Endothelial cell of umbilical vein (primary cell): ENCODE measurements around the gene PDCD7. TPM values are rescaled to one million over a fixed set of nuclear protein-coding genes. Genes with fewer than 3 reads are reported as not detected.

ENCODE experiments used
- BruUV-seq: library from RNA; stranded (reverse); fragments of 400-500 nt; replicated peaks from 2 replicates; lab custom pipeline; 2021; lab: Mats Ljungman, UMichigan
- CTCF ChIA-PET: fragments of 300-600, 350-600 bp; sonication (Branson Sonifier 250); formaldehyde crosslinking; loops from one replicate; lab custom pipeline; 2021; ENCODE audit warnings: antibody characterized with exemption, inconsistent platforms; lab: Charles Lee
- POLR2A ChIA-PET: fragments of 300-600, 350-600 bp; sonication (Branson Sonifier 250); formaldehyde crosslinking; loops from one replicate; lab custom pipeline; 2021; ENCODE audit warnings: antibody characterized with exemption, inconsistent platforms; lab: Charles Lee
- DNase-seq: peaks from one replicate; pipeline ENCODE4 v3.0.0-alpha.2; 2011; ENCODE audit warnings: low read depth, low spot score
- FAIRE-seq: peaks from 2 replicates; lab custom pipeline; 2011; peaks lifted over from hg19 to GRCh38; lab: Jason Lieb, UNC
- H2AFZ ChIP-seq: 2 replicates; pipeline ENCODE4 v1.6.0; 2012; ENCODE audit warnings: low read depth, low read length, control low read depth, inconsistent platforms
- H3K27ac ChIP-seq: 2 replicates; pipeline ENCODE4 v1.5.1; 2011; ENCODE audit warnings: low read depth, mild to moderate bottlenecking, control low read depth, low read length, moderate library complexity; ENCODE audit not compliant: insufficient read depth
- H3K27me3 ChIP-seq, 2 experiments: 2 replicates each; pipeline versions ENCODE4 v1.6.0 to v1.6.1; 2011; ENCODE audit warnings: low read length in 2 of 2, mixed read lengths in 1 of 2; ENCODE audit not compliant: control insufficient read depth in 2 of 2, insufficient read depth in 2 of 2
- H3K36me3 ChIP-seq, 2 experiments: 2 replicates in 1 of 2; 3 replicates in 1 of 2; pipeline ENCODE4 v1.5.1; 2011; ENCODE audit warnings: low read length in 2 of 2, mild to moderate bottlenecking in 1 of 2, moderate library complexity in 1 of 2; ENCODE audit not compliant: control insufficient read depth in 2 of 2, insufficient read depth in 2 of 2; ENCODE audit errors: extremely low read depth in 1 of 2
- H3K4me1 ChIP-seq: 3 replicates; pipeline ENCODE4 v1.5.1; 2011; ENCODE audit warnings: mild to moderate bottlenecking, low read length; ENCODE audit not compliant: control insufficient read depth, insufficient read depth; ENCODE audit errors: extremely low read depth
- H3K4me2 ChIP-seq: 2 replicates; pipeline ENCODE4 v1.6.1; 2011; ENCODE audit warnings: low read length, control low read depth, mixed read lengths; ENCODE audit not compliant: insufficient read depth
- H3K4me3 ChIP-seq, 3 experiments: fragments of 200-600 bp in 1 of 3; sonication (generic), shearing (Covaris generic) in 1 of 3; replicated peaks in 1 of 3; 2 replicates each; pipeline ENCODE4 v1.5.1; 2011 to 2016; ENCODE audit warnings: control low read depth in 3 of 3, low read length in 3 of 3, mild to moderate bottlenecking in 2 of 3, inconsistent platforms in 1 of 3, low read depth in 1 of 3, moderate library complexity in 1 of 3; ENCODE audit not compliant: insufficient read depth in 1 of 3
- H3K79me2 ChIP-seq: 2 replicates; pipeline ENCODE4 v1.6.0; 2012; ENCODE audit warnings: low read length, inconsistent platforms; ENCODE audit not compliant: control insufficient read depth, insufficient read depth
- H3K9ac ChIP-seq: replicated peaks from 2 replicates; pipeline ENCODE3; 2011; ENCODE audit warnings: low read length, control low read depth; ENCODE audit not compliant: insufficient read depth; ENCODE audit errors: extremely low read depth
- H3K9me1 ChIP-seq: replicated peaks from 3 replicates; pipeline ENCODE4 v1.6.0; 2011; ENCODE audit warnings: mild to moderate bottlenecking, low read length; ENCODE audit not compliant: control insufficient read depth, insufficient read depth; ENCODE audit errors: extremely low read depth
- H3K9me3 ChIP-seq: replicated peaks from 2 replicates; pipeline ENCODE4 v1.5.1; 2012; ENCODE audit warnings: low read length, inconsistent platforms; ENCODE audit not compliant: control insufficient read depth, insufficient read depth
- H4K20me1 ChIP-seq: replicated peaks from 2 replicates; pipeline ENCODE3; 2011; ENCODE audit warnings: mild to moderate bottlenecking, low read length; ENCODE audit not compliant: control insufficient read depth, insufficient read depth; ENCODE audit errors: extremely low read depth
- CTCF ChIP-seq, 2 donors: IDR thresholded peaks; 1 replicate in 1 of 2; 2 replicates in 1 of 2; pipeline ENCODE4 v1.5.1; 2011; ENCODE audit warnings: low read length in 2 of 2, mild to moderate bottlenecking in 2 of 2, moderate library complexity in 2 of 2, control low read depth in 1 of 2, inconsistent platforms in 1 of 2, low read depth in 1 of 2; ENCODE audit not compliant: insufficient read depth in 1 of 2; ENCODE audit errors: extremely low read depth in 1 of 2
- EZH2 ChIP-seq: IDR thresholded peaks from 2 replicates; pipeline ENCODE4 v1.6.1; 2012; ENCODE audit warnings: borderline replicate concordance, low read depth, mild to moderate bottlenecking, moderate library complexity, low read length, inconsistent platforms; ENCODE audit not compliant: severe bottlenecking
- FOS ChIP-seq: IDR thresholded peaks from 2 replicates; pipeline ENCODE4 v1.6.1; 2011; ENCODE audit warnings: mild to moderate bottlenecking, low read length, moderate library complexity, borderline replicate concordance; ENCODE audit not compliant: insufficient read depth
- GATA2 ChIP-seq: IDR thresholded peaks from 2 replicates; pipeline ENCODE4 v1.7.0; 2011; ENCODE audit warnings: low read depth, mild to moderate bottlenecking, moderate library complexity, mixed read lengths, low read length; ENCODE audit not compliant: insufficient read length, insufficient read depth
- JUN ChIP-seq: IDR thresholded peaks from 2 replicates; pipeline ENCODE4 v1.6.1; 2011; ENCODE audit warnings: borderline replicate concordance, low read depth; ENCODE audit not compliant: insufficient read length, insufficient read depth
- MAX ChIP-seq: IDR thresholded peaks from 2 replicates; pipeline ENCODE4 v1.6.1; 2011; ENCODE audit not compliant: insufficient read depth, insufficient read length
- MYC ChIP-seq: IDR thresholded peaks from one replicate; pipeline ENCODE4 v1.6.1; 2011; ENCODE audit warnings: mild to moderate bottlenecking, low read depth, low read length
- POLR2A ChIP-seq: IDR thresholded peaks from 2 replicates; pipeline ENCODE4 v1.6.1; 2012; ENCODE audit warnings: low read depth, mild to moderate bottlenecking, control low read depth, low read length
- POLR2AphosphoS5 ChIP-seq: IDR thresholded peaks from 2 replicates; pipeline ENCODE4 v1.6.1; 2012; ENCODE audit warnings: low read depth, mild to moderate bottlenecking, control low read depth, low read length, moderate library complexity; ENCODE audit not compliant: insufficient read depth
- dilution Hi-C: fragments of 300-500 bp; cut with MboI; formaldehyde crosslinking; loops from one replicate; pipeline ENCODE4 v1.15.0; 2019; ENCODE audit warnings: low sequenced_read_pairs; ENCODE audit not compliant: extremely low pct_ligation_motif_present
- intact Hi-C: fragments of 100-400 bp; cut with micrococcal nuclease; formaldehyde crosslinking; loops from one replicate; pipeline ENCODE4 v1.10.0; 2022
- polyA plus RNA-seq, 4 experiments: library from polyadenylated mRNA; depleted of rRNA in 3 of 4; stranded (reverse) in 3 of 4; unstranded in 1 of 4; fragments of >200 nt; gene quantifications; 2 replicates each; pipeline versions ENCODE4 v1.2.1 to v1.2.3, GENCODE V29; 2011 to 2012; ENCODE audit warnings: missing spikeins in 1 of 4
- total RNA-seq: library from RNA; stranded (reverse); gene quantifications from 2 replicates; pipeline ENCODE4 v1.2.3, GENCODE V29; 2021

PDCD7 gene
- total and polyA plus RNA-seq, 2 donors (not counting 3 experiments of a cell fraction or from before 2014, with no cell fraction given) = 12.1 to 19.5 TPM

DNA sequence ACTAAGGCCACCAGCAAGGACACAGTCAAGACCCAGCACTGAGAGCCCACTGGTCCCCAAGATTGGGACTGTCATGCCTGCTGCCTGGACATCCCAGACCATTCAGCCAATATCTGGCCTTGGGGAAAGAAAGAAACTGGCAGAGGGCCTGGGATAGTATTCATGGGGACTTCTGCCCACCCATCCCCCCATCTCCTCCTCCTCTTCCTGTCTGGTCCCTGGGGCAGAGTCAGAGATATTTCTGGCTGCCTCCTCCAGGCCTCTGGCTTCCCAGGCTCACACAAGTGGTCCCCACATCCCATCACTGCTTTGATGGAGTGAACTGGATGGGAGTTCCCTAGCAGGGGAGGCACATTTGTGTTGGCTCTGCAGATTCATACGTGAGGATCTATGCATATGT is 61.6 kb downstream of the PDCD7 start:
- Histone ChIP-seq H3K4me2 (no peak overlapping the region), H3K36me3 (no peaks in the 10 kb centered on the region), H3K9me3 (no peaks in the 10 kb centered on the region), H3K27ac (no peak overlapping the region), H3K9me1 (no peaks in the 10 kb centered on the region), H3K4me1 (no peaks in the 10 kb centered on the region), H3K4me3 (no peak overlapping the region), H3K27me3 (peaks cover 14 to 28% of the 10 kb centered on the region in 2 experiments), H3K9ac (no peak overlapping the region), H4K20me1 (no peaks in the 10 kb centered on the region), H2AFZ (no peak overlapping the region), H3K79me2 (no peaks in the 10 kb centered on the region)
- dilution Hi-C loops = no loop called here
- FAIRE-seq = no peak
- DNase-seq = no peak
- ChIA-PET CTCF (interaction anchor here (0.8 to 1.2 kb wide), 2 partner anchors 10 to 38 kb away, joined by 3 read pairs; no protein-coding TSS in a partner anchor), POLR2A (no interaction called here)
- intact Hi-C loops = no loop called here
- TF ChIP-seq MYC = no peak
- no peak for TF ChIP-seq FOS
- TF ChIP-seq MAX = no peak
- no peak for TF ChIP-seq GATA2
- no peak for TF ChIP-seq EZH2
- no peak for TF ChIP-seq JUN
- no peak for TF ChIP-seq POLR2A
- no peak for TF ChIP-seq POLR2AphosphoS5
- TF ChIP-seq CTCF (IDR thresholded peaks at IDR 0.05; ENCODE audit: extremely low read depth in 1 of 2, insufficient read depth in 1 of 2, low read depth in 1 of 2, low read length in 2 of 2) = no peak
- BruUV-seq = no TSS peak
